ENCODE measurements around the gene RAVER1.

DNA sequence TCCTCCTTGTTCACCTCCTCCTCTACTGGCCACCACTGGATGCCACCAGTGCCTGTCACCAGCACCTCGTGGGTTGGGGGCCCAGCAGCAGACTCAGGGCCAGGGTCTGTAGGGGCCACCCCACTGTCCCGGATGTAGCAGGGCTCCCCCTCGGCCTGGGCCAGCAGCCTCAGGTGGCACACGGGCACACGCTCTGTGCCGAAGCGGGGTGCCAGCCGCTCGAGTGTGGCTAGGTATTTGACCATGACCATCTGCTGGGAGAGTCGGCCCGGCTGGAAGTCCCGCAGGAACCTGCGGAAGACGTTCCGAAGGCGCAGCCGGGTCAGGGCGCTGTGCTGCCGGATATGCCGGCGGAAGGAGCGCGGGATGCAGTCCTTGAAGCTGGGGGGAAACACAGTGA is 32.2 kb upstream of the RAVER1 start:
- TF ChIP-seq, protein P1, sequence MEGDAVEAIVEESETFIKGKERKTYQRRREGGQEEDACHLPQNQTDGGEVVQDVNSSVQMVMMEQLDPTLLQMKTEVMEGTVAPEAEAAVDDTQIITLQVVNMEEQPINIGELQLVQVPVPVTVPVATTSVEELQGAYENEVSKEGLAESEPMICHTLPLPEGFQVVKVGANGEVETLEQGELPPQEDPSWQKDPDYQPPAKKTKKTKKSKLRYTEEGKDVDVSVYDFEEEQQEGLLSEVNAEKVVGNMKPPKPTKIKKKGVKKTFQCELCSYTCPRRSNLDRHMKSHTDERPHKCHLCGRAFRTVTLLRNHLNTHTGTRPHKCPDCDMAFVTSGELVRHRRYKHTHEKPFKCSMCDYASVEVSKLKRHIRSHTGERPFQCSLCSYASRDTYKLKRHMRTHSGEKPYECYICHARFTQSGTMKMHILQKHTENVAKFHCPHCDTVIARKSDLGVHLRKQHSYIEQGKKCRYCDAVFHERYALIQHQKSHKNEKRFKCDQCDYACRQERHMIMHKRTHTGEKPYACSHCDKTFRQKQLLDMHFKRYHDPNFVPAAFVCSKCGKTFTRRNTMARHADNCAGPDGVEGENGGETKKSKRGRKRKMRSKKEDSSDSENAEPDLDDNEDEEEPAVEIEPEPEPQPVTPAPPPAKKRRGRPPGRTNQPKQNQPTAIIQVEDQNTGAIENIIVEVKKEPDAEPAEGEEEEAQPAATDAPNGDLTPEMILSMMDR (IDR thresholded peaks at IDR 0.05; ENCODE audit: borderline replicate concordance, extremely low read depth, low read length, poor library complexity, severe bottlenecking), result no peak
- no peak for TF ChIP-seq EZH2 (IDR thresholded peaks at IDR 0.05; ENCODE audit: borderline replicate concordance, low read depth, low read length, severe bottlenecking)
